SKM-1 (cell line): ENCODE measurements around the gene ENOX1.

Experiments
- DNase-seq: peaks from one replicate; lab custom pipeline; 2025; ENCODE audit not compliant: unreplicated experiment; lab: John Stamatoyannopoulos, UW

Gene ENOX1

DNA sequence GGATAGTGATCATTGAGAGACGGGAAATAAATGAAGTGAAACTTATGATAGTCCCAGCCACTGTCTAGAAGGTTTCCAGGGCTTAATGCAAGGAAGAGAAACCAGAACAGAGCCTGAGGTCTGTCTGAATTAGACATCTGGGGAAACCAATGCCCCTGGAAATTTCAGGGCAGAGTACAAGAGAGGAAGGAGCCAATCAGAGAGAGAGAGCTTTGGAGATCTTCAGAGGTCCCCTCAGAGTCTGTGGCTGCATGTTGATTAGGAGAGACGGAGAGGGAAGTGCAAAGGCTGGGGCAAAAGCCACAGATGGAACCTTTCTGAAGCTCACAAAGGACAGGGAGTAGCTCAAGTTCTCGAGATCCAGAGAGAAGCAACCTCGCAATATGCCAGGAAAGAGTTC, 385.4 kb downstream of the ENOX1 start:
- DNase-seq = no peak

DNA sequence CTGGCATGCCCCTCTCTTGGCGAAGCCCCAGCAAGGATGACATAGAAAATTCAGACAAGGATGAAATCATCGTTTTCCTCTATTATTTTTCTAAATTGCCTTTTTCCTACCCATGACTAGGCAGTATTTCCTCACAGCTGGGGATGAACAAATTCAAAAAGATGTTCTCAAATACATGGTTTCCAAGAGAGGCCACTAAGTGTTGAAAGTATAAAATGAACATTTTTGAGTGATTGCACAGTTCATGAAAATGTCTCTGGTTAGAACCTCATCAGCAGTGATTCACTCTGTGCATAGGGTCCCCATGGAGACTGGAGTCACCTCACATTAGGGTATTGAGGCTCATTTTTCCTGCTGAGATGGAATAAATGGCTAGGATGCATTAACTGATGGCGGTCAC, 389.7 kb downstream of the ENOX1 start:
- no peak for DNase-seq

DNA sequence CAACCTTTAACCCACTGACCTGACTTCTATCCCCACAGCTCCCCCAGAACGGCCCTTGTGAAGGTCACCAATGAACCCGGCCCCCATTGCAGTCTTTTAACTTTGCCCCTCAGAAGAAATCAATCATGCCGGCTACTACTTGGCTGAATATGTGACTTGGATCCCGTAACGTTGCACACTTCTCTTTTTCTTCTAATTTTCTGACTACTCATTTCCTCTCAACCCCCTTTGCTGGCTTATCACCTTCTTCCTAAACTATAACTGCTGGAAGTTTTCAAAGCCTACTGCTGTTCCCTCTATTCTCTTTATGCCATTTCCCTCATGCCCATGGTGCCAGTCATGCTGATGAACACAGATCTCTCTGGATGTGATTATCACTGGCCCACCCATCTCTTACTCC, 395.7 kb downstream of the ENOX1 start:
- DNase-seq = no peak

DNA sequence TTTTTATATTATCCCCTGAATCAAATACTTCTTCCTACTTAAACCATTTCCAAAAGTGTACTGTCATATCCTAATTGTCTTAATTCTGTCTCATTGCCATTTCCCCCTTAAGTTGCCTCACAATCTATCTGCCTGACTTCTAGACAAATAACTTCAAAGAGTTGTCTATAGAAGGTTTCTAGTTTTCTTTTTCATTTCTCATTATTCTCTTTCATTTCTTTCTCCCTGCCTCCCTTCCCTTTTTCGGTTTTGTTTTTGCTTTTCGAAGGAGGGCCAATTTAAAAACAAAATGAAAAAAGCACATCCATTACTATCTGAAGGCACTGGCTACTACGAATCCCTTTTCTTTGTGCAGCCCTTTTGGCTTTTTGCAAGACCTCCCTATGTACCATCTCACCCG, 396.2 kb downstream of the ENOX1 start:
- no peak for DNase-seq

DNA sequence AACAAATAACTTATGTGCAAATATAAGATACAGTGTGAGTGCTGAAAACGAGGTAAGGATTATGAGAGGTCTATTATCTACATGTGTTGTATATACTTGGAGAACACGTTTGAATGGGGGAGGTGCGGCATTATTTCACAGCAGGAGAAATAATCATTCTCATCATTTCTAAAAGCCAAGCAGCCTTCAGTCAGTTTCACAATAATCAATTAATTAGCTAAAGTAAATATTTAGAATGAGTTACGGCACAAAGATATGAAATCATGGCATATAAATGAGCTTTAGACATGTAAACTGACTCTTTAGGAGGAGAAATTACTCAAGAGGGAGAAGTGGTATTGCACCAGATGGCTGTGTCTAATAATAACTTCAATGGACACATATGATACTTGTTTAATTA, 396.8 kb downstream of the ENOX1 start:
- no peak for DNase-seq

DNA sequence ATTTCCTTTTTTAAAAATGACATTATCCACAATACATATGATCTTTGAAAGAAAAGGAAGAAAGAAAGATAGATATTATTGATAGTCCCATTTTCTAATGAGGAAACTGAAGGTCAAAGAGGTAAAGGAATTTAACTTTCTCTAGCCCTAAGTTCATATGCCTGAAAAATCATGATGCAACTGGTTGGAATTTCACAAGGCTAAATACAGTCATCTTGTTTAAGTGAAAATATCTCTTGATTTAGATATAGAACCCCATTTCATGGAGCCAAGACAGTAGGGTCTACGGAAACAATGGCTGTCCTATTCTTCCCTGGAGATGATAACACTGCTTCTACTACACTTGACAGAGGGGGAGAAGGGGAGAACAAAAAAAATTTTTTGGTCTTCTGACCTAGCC, 397.2 kb downstream of the ENOX1 start:
- DNase-seq = no peak

DNA sequence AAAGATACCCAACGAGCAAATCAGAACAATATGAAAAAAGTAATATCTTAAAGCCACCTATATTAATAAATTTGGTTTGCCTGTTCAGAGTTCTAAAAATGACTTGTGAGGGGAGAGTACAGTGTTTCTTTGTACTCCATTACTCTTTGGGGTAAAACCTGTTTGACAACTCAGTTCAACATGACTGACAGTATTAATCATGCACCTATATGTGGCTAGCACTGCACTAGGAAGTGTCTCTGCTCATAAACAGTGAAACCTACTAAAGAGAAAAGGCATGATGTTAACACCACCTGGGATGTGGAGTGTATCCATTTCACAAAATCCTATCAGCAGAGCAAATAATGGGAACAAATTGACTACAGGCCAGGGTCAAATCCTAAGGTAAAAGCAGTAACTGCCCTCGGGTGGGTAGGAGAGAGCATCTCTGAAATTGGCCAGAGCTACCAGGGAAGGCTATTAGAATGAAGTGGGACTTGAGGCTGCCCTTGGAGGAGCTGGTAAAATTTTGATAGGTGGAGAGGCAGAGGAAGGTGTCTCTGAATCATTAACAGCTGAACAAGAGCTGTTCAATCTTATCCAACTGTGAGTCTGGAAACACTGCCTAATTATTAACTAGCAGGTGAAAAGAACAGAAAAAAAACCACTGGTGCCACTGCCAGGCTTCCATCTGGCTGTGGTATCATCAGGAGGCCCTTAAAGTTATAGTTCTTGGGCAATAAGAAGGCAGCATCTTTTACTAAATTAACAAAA, 398.3 kb downstream of the ENOX1 start:
- DNase-seq = no peak

DNA sequence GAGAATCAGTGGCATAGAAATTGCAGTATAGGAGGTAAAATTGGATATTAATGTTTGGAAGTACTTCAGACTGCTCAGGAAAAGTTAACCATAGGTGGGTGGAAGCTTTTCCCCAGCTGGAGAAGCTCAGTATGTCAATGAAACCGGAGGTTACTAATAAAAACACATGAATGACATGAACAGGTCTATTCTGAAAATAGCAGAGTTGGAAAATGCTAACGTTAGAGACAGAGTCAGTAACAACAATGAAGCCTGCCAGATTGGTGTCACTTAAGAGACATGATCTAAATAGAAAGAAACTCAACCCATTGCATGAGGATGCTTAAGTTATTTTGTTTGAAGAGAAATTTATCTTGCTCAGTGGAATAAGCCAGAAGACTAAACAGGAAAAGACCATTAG, 398.9 kb downstream of the ENOX1 start:
- no peak for DNase-seq

DNA sequence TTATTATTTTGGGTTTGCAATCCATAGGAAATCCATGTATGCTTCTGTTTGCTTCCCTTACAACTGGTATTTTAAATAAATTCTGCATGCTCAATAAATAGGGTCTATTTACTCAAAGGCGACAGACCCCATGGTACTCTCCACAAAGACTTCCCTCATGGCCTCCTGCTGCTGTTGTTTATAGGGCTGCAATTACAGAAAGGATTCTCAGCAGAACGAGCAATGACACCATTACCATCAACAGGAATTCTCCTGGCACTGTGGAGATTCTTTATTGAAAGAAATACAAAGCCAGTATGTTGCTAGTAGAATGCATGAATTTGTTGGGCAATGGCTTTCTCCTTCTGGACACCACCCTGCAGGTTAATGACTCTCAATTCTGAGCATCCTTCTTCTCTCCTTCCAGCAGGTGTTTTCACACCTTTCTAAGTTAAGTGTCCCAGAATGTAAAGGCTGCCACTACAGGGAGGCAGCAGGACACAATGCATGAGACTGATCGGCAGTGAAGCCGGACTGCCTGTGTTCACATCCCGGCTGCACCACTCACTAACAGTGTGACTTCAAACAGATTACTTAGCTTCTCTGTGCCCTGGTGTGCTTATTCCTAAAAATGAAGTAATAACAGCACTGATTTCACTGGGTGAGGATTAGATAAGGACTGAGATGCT, 403.1 kb downstream of the ENOX1 start:
- no peak for DNase-seq

DNA sequence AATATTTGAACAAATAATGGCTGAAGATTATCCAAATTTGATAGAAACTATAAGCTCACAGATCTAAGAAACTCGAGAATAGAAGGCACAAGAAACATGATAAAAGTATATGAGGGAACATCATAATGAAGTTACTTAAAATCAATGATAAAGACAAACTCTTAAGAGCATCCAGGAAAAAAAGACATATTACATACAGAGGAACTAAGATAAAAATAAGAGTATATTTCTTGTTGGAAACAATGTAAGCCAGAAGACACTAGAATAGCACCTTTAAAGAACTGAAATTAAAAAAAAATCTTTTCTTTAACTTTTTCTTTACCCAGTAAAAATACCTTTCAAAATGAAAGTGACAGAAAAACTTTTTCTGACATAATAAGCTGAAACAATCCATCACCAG, 407.0 kb downstream of the ENOX1 start:
- DNase-seq = no peak

DNA sequence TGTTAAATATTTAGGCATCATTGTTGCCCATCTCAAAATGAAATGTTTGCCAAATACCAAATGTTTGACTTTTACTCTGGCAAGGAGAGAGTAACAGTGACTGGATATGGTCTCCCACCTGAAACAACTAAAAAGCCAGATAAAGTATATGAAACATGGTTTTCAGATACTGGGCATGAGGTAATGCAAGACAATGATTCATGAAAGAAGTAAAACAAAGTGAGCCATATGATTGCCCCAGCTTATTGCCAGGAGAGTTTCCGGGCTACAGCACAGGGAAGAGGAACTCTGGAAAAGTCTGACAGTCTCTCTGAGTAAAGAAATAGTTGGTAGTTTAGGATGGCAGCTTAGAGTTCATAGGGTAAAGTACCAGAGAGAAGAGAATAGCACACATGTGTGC, 408.8 kb downstream of the ENOX1 start:
- no peak for DNase-seq

DNA sequence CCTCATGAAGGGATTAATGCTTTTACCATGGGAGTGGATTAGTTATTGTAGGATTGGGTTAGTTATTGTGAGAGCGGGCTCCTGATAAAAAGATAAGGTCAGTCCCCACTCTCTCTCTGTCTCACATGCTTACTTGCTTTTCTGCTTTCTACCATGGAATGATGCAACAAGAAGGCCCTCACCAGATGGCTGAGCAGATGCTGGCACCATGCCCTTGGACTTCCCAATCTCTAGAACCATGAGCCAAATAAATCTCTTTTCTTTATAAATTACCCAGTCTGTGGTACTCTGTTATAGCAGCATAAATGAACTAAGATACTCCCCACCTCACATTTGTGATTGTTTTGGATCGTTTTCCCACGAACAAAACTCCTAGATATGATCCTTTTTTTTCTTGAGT, 409.6 kb downstream of the ENOX1 start:
- no peak for DNase-seq

DNA sequence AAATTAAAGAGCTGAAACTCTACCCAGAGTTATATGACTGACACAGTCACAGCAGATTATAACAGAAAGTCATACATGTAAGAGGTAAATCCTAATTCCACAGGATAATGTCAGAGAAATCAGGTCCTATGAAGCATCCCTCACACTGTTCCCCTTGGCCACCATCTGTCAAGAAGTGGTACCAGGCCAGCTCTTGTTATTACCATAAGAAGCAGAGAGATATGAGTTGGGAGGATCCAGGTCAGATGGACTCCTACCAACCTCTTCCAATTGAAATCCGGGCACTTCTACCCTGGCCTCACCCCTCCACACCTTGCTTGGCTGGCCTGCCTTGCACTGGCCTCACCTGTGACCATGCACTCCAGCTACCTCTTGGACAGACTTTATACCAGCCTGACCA, 410.2 kb downstream of the ENOX1 start:
- no peak for DNase-seq

DNA sequence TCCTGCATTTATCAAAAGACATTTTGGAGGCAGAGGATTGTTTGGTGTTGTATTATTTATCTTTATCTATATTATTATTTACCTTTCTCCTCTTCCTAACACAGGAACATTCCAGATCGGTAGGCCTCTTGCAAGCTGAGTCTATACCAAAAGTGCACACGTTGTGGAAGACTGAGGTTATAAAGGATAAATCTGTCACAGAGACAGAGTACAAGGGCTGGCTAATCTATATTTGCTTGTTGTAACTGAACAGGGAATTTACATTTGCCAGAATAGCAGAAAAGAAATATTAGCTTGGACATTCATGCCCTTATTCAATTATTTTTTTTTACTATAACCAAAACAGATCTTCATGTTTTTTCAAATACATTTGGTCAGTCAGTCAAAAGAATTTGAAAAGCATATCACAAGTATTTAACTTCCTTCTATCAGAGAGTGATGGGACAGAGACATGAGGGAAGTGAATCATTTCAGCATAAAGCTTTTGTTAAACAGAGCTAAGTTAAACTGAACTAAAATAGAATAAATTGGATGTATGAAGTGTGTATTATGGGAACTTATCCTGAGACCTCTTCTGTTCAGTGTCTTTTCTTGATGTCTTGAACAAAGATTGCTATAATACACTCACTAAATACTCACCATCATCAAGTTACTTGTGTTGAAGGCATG, 410.8 kb downstream of the ENOX1 start:
- DNase-seq = no peak

DNA sequence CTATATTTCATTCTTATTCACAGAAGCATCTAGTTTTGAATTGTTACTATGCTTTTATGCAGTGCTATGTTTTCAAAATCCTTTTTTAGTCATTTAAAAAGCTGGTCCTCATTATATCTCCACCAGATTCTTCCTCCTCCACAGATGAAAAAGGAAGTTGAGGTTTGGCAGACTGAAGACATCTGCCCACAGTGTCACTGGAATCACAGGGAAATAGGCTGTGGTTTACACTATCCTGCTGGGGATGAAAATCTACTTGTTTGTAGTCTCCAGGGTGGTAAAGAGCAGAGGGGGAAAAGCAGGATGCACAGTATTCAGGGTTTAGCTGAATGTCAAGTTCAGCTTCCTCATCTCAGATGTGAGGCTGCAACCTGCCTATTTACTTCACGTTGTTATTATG, 412.2 kb downstream of the ENOX1 start:
- peak; percentile 38 for DNase-seq

DNA sequence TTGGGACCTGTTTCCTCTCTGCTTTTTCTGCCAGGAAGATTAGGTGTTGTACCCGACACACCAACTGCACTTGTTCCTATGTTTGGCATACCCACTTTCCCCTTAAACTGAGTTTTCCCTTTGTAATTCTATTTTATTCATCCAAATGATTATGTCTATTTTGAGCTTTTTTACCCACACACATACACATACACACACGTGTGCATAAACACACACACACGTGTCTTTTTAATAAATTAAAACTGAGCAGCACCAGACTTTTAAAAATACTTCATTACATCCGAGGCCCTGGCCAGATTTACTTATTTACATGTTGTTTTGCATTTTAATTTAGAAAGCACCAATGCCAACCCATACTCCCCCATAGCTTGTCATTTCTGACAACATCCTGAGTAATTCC, 413.4 kb downstream of the ENOX1 start:
- no peak for DNase-seq

DNA sequence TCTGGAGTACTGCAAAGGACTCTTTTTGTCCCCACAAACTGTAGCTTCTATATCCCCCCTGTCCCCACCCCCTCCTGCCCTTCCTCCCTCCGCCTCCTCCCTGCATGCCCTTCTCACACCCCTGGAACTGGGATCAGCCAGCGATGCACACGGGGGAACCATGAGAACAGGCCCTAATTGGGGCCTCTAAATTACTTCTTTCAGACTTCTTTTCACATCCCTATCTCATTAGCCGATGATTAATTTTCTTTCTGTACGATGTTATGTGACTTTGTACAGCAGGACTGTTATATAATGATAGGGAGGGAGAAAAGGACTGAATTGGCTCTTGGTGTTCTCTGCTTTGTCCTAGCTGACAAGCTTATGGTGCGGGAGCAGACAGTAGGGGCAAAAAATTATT, 415.9 kb downstream of the ENOX1 start:
- no peak for DNase-seq

DNA sequence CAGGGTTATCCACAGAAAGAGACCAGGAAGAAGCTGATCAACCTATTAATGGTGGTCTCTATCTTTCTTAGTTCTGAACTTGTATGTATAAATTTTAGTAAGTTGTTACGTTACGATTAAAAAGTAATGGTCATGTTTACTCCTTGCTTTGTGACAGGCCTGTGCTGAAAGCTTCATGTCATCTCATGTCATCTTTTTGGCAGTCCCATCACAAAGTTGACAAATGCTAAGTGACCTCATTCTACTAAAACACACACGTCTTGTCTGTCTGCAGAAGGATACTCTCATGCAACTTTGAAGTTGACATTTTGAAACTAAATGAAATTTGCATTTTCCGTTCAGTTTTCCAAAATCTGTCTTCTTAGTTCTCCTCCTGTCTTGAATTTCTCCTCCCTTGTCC, 417.5 kb downstream of the ENOX1 start:
- no peak for DNase-seq

DNA sequence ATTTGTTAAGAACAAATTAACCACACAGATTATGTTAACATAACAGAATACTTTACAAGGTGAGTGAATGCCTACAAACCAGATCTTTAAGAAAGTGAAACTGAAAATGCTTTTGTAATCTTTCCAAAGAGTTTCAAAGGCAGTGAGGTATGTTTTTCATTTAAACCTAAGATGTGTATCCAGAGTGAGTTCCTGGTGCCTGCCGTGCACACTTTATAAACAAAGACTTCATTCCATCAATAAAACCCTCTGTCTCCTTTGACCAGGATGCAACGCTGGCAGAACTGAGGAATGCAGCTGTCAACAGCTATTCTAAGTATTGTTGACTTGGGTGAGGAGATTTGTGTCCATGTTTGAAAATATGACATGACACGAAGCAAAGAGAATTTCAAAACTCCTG, 418.8 kb downstream of the ENOX1 start:
- DNase-seq = no peak

DNA sequence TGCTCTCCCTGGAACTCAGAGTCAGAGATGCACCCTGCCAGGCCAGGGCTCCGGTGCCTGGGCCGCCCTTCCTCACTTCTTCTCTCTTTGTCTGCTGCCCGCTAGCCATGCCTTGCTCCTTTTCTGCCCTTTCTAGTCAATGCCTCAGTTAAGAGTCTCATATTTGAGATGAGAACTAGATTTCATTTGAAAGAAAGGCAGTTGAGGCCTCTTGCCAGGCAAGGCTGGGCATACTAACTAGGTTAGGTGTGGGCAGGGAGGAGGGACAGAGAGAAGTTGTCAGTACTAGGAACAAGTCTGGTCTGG, 421.8 kb downstream of the ENOX1 start:
- DNase-seq = no peak

DNA sequence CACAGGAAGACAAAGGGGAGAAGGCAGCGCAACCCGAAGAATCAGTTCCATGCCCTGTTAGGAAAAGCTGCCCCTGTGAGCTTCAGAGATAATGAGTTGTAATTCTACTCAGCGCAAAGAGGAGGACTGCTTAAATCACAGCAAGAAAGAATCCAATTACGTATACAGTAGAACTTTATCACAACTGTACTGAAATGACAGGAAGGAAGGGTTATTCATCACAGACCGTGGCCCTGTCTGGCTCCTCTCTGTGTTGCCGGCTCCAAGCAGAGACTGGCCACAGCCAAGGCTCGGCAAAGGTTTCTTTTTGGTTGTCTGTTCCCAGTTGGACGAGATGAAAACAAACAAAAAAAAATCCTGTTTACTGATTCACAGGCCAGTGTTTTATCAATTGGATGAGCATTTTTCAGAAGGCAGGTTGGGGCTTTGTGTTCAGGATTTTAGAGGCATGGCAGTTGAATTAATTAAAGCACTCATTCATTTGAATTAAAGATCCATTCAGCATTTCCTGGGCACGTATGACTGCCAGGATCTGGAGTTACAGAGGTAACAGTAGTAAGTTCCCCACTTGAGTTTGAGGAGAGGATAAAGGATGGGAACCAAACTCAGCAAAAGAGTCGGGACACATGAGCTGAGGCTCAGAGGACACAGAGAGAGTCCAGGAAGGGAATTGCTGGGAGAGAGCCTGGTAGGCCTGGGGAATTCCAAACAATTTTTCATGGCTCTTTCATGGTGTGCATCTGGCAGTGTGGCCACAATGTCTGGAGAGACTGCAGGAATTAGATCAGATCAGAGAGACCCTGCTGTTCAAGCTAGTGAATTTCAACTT, 422.3 kb downstream of the ENOX1 start:
- no peak for DNase-seq
